ENCODE results near the gene CTNNA3. TPM values are rescaled to one million over a fixed set of nuclear protein-coding genes. Genes with fewer than 3 reads are reported as not detected.

Gene CTNNA3
- total RNA-seq, 1 experiment from 2014 or later: 0.20 TPM

GRCh38 chr10:66292456-66292855, 1403.5 kb downstream of the CTNNA3 start:
- no peak overlapping the region for H3K4me3 ChIP-seq (ENCODE audit: low read depth, low read length)
- no peaks in the 10 kb centered on the region for H3K36me3 Mint-ChIP-seq (ENCODE audit: insufficient read depth, unreplicated experiment)
- DNase-seq: no peak
- intact Hi-C loops (cut with micrococcal nuclease; ENCODE audit: unreplicated experiment): no loop called here
- H3K36me3 ChIP-seq (ENCODE audit: control insufficient read depth, insufficient read depth, low read length): no peaks in the 10 kb centered on the region
- H3K27me3 Mint-ChIP-seq (ENCODE audit: insufficient read depth, unreplicated experiment): no peaks in the 10 kb centered on the region
- no peaks in the 10 kb centered on the region for H3K27me3 ChIP-seq (replicated peaks; ENCODE audit: control insufficient read depth, insufficient read depth, low read length)
- no peaks in the 10 kb centered on the region for H3K4me1 Mint-ChIP-seq (ENCODE audit: low read depth, unreplicated experiment)
- TF ChIP-seq CTCF (IDR thresholded peaks at IDR 0.05; ENCODE audit: insufficient read depth in 1 of 2, low read depth in 1 of 2, low read length in 1 of 2, severe bottlenecking in 1 of 2, unreplicated experiment in 1 of 2): no peak
- BruUV-seq (replicated peaks): no TSS peak
- no peaks in the 10 kb centered on the region; the same call in 1 of the 2 replicates for H3K4me1 ChIP-seq
- no peaks in the 10 kb centered on the region for H3K9me3 Mint-ChIP-seq (ENCODE audit: unreplicated experiment)
- no peak overlapping the region for H3K27ac Mint-ChIP-seq (ENCODE audit: unreplicated experiment)
- ChIA-PET POLR2A (no interaction called here), CTCF (no interaction called here)
- no peak overlapping the region for H3K4me3 Mint-ChIP-seq (ENCODE audit: unreplicated experiment)
- no peaks in the 10 kb centered on the region for H3K9me3 ChIP-seq

- intact Hi-C loops (cut with micrococcal nuclease; ENCODE audit: unreplicated experiment): no loop called here
- no TSS peak for BruUV-seq (replicated peaks)
- H3K36me3 Mint-ChIP-seq (ENCODE audit: insufficient read depth, unreplicated experiment): no peaks in the 10 kb centered on the region
- DNase-seq: no peak
- Histone ChIP-seq H3K36me3 (ENCODE audit: control insufficient read depth, insufficient read depth, low read length) (no peaks in the 10 kb centered on the region), H3K4me1 (no peaks in the 10 kb centered on the region; the same call in 1 of the 2 replicates), H3K27me3 (replicated peaks; ENCODE audit: control insufficient read depth, insufficient read depth, low read length) (no peaks in the 10 kb centered on the region), H3K4me3 (ENCODE audit: low read depth, low read length) (no peak overlapping the region), H3K9me3 (no peaks in the 10 kb centered on the region)
- H3K27me3 Mint-ChIP-seq (ENCODE audit: insufficient read depth, unreplicated experiment): no peaks in the 10 kb centered on the region
- H3K9me3 Mint-ChIP-seq (ENCODE audit: unreplicated experiment): no peaks in the 10 kb centered on the region
- CTCF ChIA-PET: no interaction called here
- H3K4me1 Mint-ChIP-seq (ENCODE audit: low read depth, unreplicated experiment): no peaks in the 10 kb centered on the region
- H3K27ac Mint-ChIP-seq (ENCODE audit: unreplicated experiment): no peak overlapping the region
- no peak for TF ChIP-seq CTCF (IDR thresholded peaks at IDR 0.05; ENCODE audit: insufficient read depth in 1 of 2, low read depth in 1 of 2, low read length in 1 of 2, severe bottlenecking in 1 of 2, unreplicated experiment in 1 of 2)
- no peak overlapping the region for H3K4me3 Mint-ChIP-seq (ENCODE audit: unreplicated experiment)
- POLR2A ChIA-PET: no interaction called here
Measured at GRCh38 chr10:66291133-66291532, 1404.9 kb downstream of the CTNNA3 start.

GRCh38 chr10:66284621-66285020, 1411.4 kb downstream of the CTNNA3 start:
- no peak for DNase-seq
- Histone ChIP-seq H3K4me1 (peaks cover 10% of the 10 kb centered on the region), H3K9me3 (peaks cover 4% of the 10 kb centered on the region; the same call in 1 of the 2 replicates), H3K36me3 (ENCODE audit: control insufficient read depth, insufficient read depth, low read length) (no peaks in the 10 kb centered on the region), H3K4me3 (ENCODE audit: low read depth, low read length) (no peak overlapping the region), H3K27me3 (replicated peaks; ENCODE audit: control insufficient read depth, insufficient read depth, low read length) (no peaks in the 10 kb centered on the region)
- TF ChIP-seq CTCF (IDR thresholded peaks at IDR 0.05; ENCODE audit: insufficient read depth in 1 of 2, low read depth in 1 of 2, low read length in 1 of 2, severe bottlenecking in 1 of 2, unreplicated experiment in 1 of 2): no peak
- no peaks in the 10 kb centered on the region for H3K4me1 Mint-ChIP-seq (ENCODE audit: low read depth, unreplicated experiment)
- intact Hi-C loops (cut with micrococcal nuclease; ENCODE audit: unreplicated experiment): no loop called here
- no peaks in the 10 kb centered on the region for H3K9me3 Mint-ChIP-seq (ENCODE audit: unreplicated experiment)
- no TSS peak for BruUV-seq (replicated peaks)
- no peaks in the 10 kb centered on the region for H3K27me3 Mint-ChIP-seq (ENCODE audit: insufficient read depth, unreplicated experiment)
- no peak overlapping the region for H3K27ac Mint-ChIP-seq (ENCODE audit: unreplicated experiment)
- H3K36me3 Mint-ChIP-seq (ENCODE audit: insufficient read depth, unreplicated experiment): no peaks in the 10 kb centered on the region
- CTCF ChIA-PET: no interaction called here
- H3K4me3 Mint-ChIP-seq (ENCODE audit: unreplicated experiment): no peak overlapping the region
- POLR2A ChIA-PET: no interaction called here

Measured in Caco-2 (cell line).